ENCODE measurements around the gene CCDC68.

DNA sequence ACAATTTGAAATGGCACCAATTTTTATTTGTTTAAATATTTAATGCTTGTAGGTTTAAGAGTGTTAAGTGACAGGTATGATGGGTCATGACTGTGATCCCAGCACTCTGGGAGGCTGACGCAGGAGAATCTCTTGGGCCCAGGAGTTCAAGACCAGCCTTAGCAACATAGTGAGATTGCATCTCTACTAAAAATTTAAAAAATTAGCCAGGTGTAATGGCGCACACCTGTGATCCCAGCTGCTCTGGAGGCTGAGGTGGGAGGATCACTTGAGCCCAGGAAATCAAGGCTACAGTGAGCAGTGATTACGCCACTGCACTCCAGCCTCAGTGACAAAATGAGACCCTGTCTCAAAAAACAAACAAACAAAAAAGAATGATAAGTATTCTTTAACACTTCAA, 43.0 kb upstream of the CCDC68 start:
- TF ChIP-seq POLR2A (IDR thresholded peaks at IDR 0.05; ENCODE audit: low read depth, low read length), result no peak
- TF ChIP-seq NFE2L2 (IDR thresholded peaks at IDR 0.05; ENCODE audit: low read depth, low read length), result no peak
- TF ChIP-seq, protein P1, sequence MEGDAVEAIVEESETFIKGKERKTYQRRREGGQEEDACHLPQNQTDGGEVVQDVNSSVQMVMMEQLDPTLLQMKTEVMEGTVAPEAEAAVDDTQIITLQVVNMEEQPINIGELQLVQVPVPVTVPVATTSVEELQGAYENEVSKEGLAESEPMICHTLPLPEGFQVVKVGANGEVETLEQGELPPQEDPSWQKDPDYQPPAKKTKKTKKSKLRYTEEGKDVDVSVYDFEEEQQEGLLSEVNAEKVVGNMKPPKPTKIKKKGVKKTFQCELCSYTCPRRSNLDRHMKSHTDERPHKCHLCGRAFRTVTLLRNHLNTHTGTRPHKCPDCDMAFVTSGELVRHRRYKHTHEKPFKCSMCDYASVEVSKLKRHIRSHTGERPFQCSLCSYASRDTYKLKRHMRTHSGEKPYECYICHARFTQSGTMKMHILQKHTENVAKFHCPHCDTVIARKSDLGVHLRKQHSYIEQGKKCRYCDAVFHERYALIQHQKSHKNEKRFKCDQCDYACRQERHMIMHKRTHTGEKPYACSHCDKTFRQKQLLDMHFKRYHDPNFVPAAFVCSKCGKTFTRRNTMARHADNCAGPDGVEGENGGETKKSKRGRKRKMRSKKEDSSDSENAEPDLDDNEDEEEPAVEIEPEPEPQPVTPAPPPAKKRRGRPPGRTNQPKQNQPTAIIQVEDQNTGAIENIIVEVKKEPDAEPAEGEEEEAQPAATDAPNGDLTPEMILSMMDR (conservative IDR thresholded peaks at IDR 0.05; ENCODE audit: low read depth, low read length), result no peak
- TF ChIP-seq CEBPB (IDR thresholded peaks at IDR 0.05; ENCODE audit: low read depth, low read length), result no peak
- no peak for TF ChIP-seq MAFK (IDR thresholded peaks at IDR 0.05; ENCODE audit: low read depth, low read length)
- TF ChIP-seq SMC3 (IDR thresholded peaks at IDR 0.05; ENCODE audit: low read depth, low read length), result no peak
- no peak for TF ChIP-seq FOS (IDR thresholded peaks at IDR 0.05; ENCODE audit: low read depth, low read length)
- no peak for TF ChIP-seq RFX5 (IDR thresholded peaks at IDR 0.05; ENCODE audit: low read depth, low read length)
- TF ChIP-seq MXI1 (IDR thresholded peaks at IDR 0.05; ENCODE audit: borderline replicate concordance, low read depth, low read length), result no peak
- TF ChIP-seq RAD21 (IDR thresholded peaks at IDR 0.05; ENCODE audit: low read length), result no peak
- no peak for TF ChIP-seq USF2 (IDR thresholded peaks at IDR 0.05; ENCODE audit: low read depth, low read length)
- no peak for TF ChIP-seq MAZ (IDR thresholded peaks at IDR 0.05; ENCODE audit: borderline replicate concordance, low read depth, low read length)
- TF ChIP-seq RCOR1 (IDR thresholded peaks at IDR 0.05; ENCODE audit: insufficient replicate concordance, low read length), result no peak
- no peak for TF ChIP-seq BHLHE40 (IDR thresholded peaks at IDR 0.05; ENCODE audit: low read depth, low read length)

Measured in IMR-90 (cell line).